WTC11 (cell line): ENCODE results near the gene GNL1. TPM values are rescaled to one million over a fixed set of nuclear protein-coding genes. Genes with fewer than 3 reads are reported as not detected.
"Not testable (repeated sequence)": the region's sequence is repeated elsewhere in the genome, so short reads cannot be mapped to it uniquely, and the experiment has no call there.

Experiments used
- ATAC-seq: fragments of 200-7000 bp; cut with Tn5 transposase; 2 replicates; pipeline ENCODE4 v1.10.0; 2021; ENCODE audit warnings: mild to moderate bottlenecking, moderate library complexity
- CTCF ChIA-PET: fragments of 300-600 bp; sonication (Branson Sonifier 250); formaldehyde crosslinking; loops from one replicate; lab custom pipeline; 2021; ENCODE audit warnings: antibody characterized with exemption; lab: Charles Lee
- POLR2A ChIA-PET: fragments of 350-600 bp; sonication (Branson Sonifier 250); formaldehyde crosslinking; loops from one replicate; lab custom pipeline; 2021; ENCODE audit warnings: antibody characterized with exemption; lab: Charles Lee
- DNase-seq: peaks from one replicate; pipeline ENCODE4 v3.0.0; 2021; ENCODE audit warnings: low spot score
- H3K27ac Mint-ChIP-seq: 2 replicates; pipeline ENCODE4 v1.8.0; 2021; ENCODE audit warnings: mixed read lengths
- H3K27me3 Mint-ChIP-seq: 2 replicates; pipeline ENCODE4 v1.8.0; 2021; ENCODE audit warnings: low read depth, mild to moderate bottlenecking, moderate library complexity, mixed read lengths
- H3K36me3 Mint-ChIP-seq: 2 replicates; pipeline ENCODE4 v1.8.0; 2021; ENCODE audit warnings: mixed read lengths
- H3K4me1 Mint-ChIP-seq: 2 replicates; pipeline ENCODE4 v1.8.0; 2022; ENCODE audit warnings: mixed read lengths
- H3K4me3 Mint-ChIP-seq: 2 replicates; pipeline ENCODE4 v1.8.0; 2021; ENCODE audit warnings: mild to moderate bottlenecking, moderate library complexity, mixed read lengths
- H3K9me3 Mint-ChIP-seq: 2 replicates; pipeline ENCODE4 v1.8.0; 2021; ENCODE audit warnings: mixed read lengths
- ATF2 ChIP-seq: sonication (generic); formaldehyde crosslinking; IDR thresholded peaks from 2 replicates; pipeline ENCODE4 v1.8.1; 2022; ENCODE audit warnings: low read depth, missing genetic modification reagents, borderline replicate concordance
- E2F1 ChIP-seq: sonication (generic); formaldehyde crosslinking; IDR thresholded peaks from 2 replicates; pipeline ENCODE4 v1.8.0; 2022; ENCODE audit warnings: mild to moderate bottlenecking, missing genetic modification reagents
- EMX1 ChIP-seq: fragments of 250-450 bp; sonication (Bioruptor Pico); IDR thresholded peaks from 2 replicates; pipeline ENCODE4 v1.8.0; 2021; ENCODE audit warnings: mild to moderate bottlenecking
- ERG ChIP-seq: fragments of 250-450 bp; sonication (Bioruptor Pico); IDR thresholded peaks from 2 replicates; pipeline ENCODE4 v1.8.0; 2021; ENCODE audit warnings: mild to moderate bottlenecking
- FOXP4 ChIP-seq: sonication (generic); formaldehyde crosslinking; IDR thresholded peaks from 2 replicates; pipeline ENCODE4 v1.8.0; 2022; ENCODE audit warnings: mild to moderate bottlenecking, missing genetic modification reagents
- HMGA2 ChIP-seq: fragments of 250-450 bp; sonication (Bioruptor Pico); IDR thresholded peaks from 2 replicates; pipeline ENCODE4 v1.4.0; 2021; ENCODE audit warnings: mild to moderate bottlenecking, moderate library complexity
- IRF1 ChIP-seq: sonication (generic); formaldehyde crosslinking; IDR thresholded peaks from 2 replicates; pipeline ENCODE4 v1.8.0; 2023; ENCODE audit warnings: missing genetic modification reagents
- IRF2 ChIP-seq: sonication (generic); formaldehyde crosslinking; IDR thresholded peaks from 2 replicates; pipeline ENCODE4 v1.8.0; 2022; ENCODE audit warnings: low read depth, missing genetic modification reagents, borderline replicate concordance
- MYBL2 ChIP-seq: sonication (generic); formaldehyde crosslinking; IDR thresholded peaks from 2 replicates; pipeline ENCODE4 v1.8.1; 2023; ENCODE audit warnings: mild to moderate bottlenecking, moderate library complexity, missing genetic modification reagents
- NR1H2 ChIP-seq: sonication (generic); formaldehyde crosslinking; IDR thresholded peaks from 2 replicates; pipeline ENCODE4 v1.9.0; 2021; ENCODE audit warnings: mild to moderate bottlenecking, moderate library complexity, missing genetic modification reagents
- NR2C2 ChIP-seq: sonication (generic); formaldehyde crosslinking; IDR thresholded peaks from 2 replicates; pipeline ENCODE4 v1.8.0; 2022; ENCODE audit warnings: mild to moderate bottlenecking, missing genetic modification reagents
- SP1 ChIP-seq: sonication (generic); formaldehyde crosslinking; conservative IDR thresholded peaks from 2 replicates; pipeline ENCODE4 v1.8.1; 2022; ENCODE audit warnings: missing genetic modification reagents
- TP53 ChIP-seq: sonication (generic); formaldehyde crosslinking; IDR thresholded peaks from 2 replicates; pipeline ENCODE4 v1.8.1; 2023; ENCODE audit warnings: mild to moderate bottlenecking, missing genetic modification reagents
- ZBTB43 ChIP-seq: sonication (generic); formaldehyde crosslinking; IDR thresholded peaks from 2 replicates; pipeline ENCODE4 v1.8.1; 2023; ENCODE audit warnings: mild to moderate bottlenecking, missing genetic modification reagents
- ZNF263 ChIP-seq: sonication (generic); formaldehyde crosslinking; IDR thresholded peaks from 2 replicates; pipeline ENCODE4 v1.8.1; 2022; ENCODE audit warnings: low read depth, mild to moderate bottlenecking, moderate library complexity, missing genetic modification reagents
- ZNF281 ChIP-seq: sonication (generic); formaldehyde crosslinking; IDR thresholded peaks from 2 replicates; pipeline ENCODE4 v1.8.0; 2023; ENCODE audit warnings: mild to moderate bottlenecking, missing genetic modification reagents
- ZNF425 ChIP-seq: fragments of 250-450 bp; sonication (Bioruptor Pico); conservative IDR thresholded peaks from 2 replicates; pipeline ENCODE4 v1.9.0; 2021; ENCODE audit warnings: mild to moderate bottlenecking
- total RNA-seq: library from RNA; stranded (reverse); gene quantifications from 3 replicates; pipeline ENCODE4 v1.2.3, GENCODE V29; 2021

GNL1 gene
- total RNA-seq, 1 experiment from 2014 or later: 85.7 TPM

GRCh38 chr6:30500421-30501355 is 55.6 kb downstream of the GNL1 start (continued):
- TF ChIP-seq EMX1 (CRISPR knock-in tag): no peak
- no peak for TF ChIP-seq NR2C2 (CRISPR knock-in tag)
- TF ChIP-seq NR1H2 (CRISPR knock-in tag): no peak
- no peak for TF ChIP-seq TP53 (CRISPR knock-in tag)

GRCh38 chr6:30498705-30499104 is 57.6 kb downstream of the GNL1 start:
- ATAC-seq: not testable (repeated sequence)

GRCh38 chr6:30497714-30498113 is 58.6 kb downstream of the GNL1 start:
- CTCF ChIA-PET: no interaction called here
- Mint-ChIP-seq H3K9me3 (peaks cover 6% of the 10 kb centered on the region; the same call in 1 of the 2 replicates), H3K4me1 (no peaks in the 10 kb centered on the region; the same call in 1 of the 2 replicates), H3K27ac (no peak overlapping the region), H3K27me3 (peaks cover 5% of the 10 kb centered on the region), H3K36me3 (peaks cover 11% of the 10 kb centered on the region), H3K4me3 (no peak overlapping the region)
- ATAC-seq: no peak
- POLR2A ChIA-PET: no interaction called here
- no peak for DNase-seq
- TF ChIP-seq SP1 (CRISPR knock-in tag): no peak
- TF ChIP-seq MYBL2 (CRISPR knock-in tag): no peak
- TF ChIP-seq HMGA2 (CRISPR knock-in tag): no peak
- TF ChIP-seq ERG (CRISPR knock-in tag): no peak
- no peak for TF ChIP-seq ZNF425 (CRISPR knock-in tag)
- TF ChIP-seq IRF2: no peak
- TF ChIP-seq EMX1 (CRISPR knock-in tag): no peak
- TF ChIP-seq E2F1: no peak
- no peak for TF ChIP-seq ZNF281
- TF ChIP-seq ZBTB43 (CRISPR knock-in tag): no peak
- no peak for TF ChIP-seq IRF1 (CRISPR knock-in tag)
- TF ChIP-seq ZNF263 (CRISPR knock-in tag): no peak
- no peak for TF ChIP-seq ATF2
- no peak for TF ChIP-seq FOXP4

More at GRCh38 chr6:30498705-30499104, 57.6 kb downstream of the GNL1 start:
- H3K4me1 Mint-ChIP-seq, CTCF ChIA-PET, H3K27me3 Mint-ChIP-seq, H3K4me3 Mint-ChIP-seq, DNase-seq, H3K9me3 Mint-ChIP-seq, H3K27ac Mint-ChIP-seq: not testable (repeated sequence)
- POLR2A ChIA-PET: interaction anchor here (0.6 kb wide), 1 partner anchor 119 kb away, joined by 4 read pairs; the partner anchor contains the start of gene PPP1R10
- H3K36me3 Mint-ChIP-seq: peaks cover 11% of the 10 kb centered on the region
